ENCODE data around the gene UMAD1. TPM values are rescaled to one million over a fixed set of nuclear protein-coding genes. Genes with fewer than 3 reads are reported as not detected.

UMAD1 gene
- total and polyA plus RNA-seq, 2 experiments from 2014 or later, result 8.4 to 12.4 TPM

DNA sequence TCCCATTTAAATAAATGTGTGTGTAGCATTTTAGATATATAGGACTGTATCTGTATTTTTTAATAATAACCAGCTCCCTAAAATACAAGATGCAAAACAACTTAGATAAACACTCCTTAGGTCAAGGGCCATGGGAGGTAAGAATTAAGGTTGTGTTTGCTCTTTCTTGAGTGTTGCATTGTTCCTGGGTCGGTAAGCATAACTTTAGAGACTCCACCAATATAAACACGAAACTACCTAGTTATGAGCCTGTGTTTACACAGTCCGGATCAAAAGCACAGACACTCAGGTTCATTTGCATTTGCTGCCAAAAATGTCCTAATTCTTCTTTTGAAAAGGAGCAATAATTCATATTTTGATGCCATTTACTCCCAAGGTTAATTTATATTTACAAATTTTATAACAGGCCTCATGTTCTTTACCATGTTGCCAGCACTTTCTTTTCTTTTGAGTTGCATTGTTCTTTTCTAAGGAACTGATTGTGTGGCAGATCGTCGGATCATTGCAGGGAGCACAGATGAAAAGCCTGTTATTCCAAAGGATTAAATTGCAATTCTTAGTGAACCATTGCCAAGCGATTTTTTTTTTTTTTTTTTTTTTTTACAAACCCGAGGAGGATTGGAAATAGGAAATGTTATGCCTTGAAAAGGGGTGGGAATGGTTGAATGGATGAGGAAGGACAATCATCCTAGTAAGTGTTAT, 282.3 kb downstream of the UMAD1 start:
- Mint-ChIP-seq H3K4me1 (peaks cover 55% of the 10 kb centered on the region), H3K4me3 (no peak overlapping the region)
- no peaks in the 10 kb centered on the region for H3K27me3 ChIP-seq (ENCODE audit: insufficient read depth)

More for the DNA sequence above, 282.3 kb downstream of the UMAD1 start:
- no peak overlapping the region for H3K27ac Mint-ChIP-seq
- H3K4me1 ChIP-seq (ENCODE audit: insufficient read depth), result peaks cover 57% of the 10 kb centered on the region
- H3K27ac ChIP-seq (ENCODE audit: low read depth), result no peak overlapping the region
- no peaks in the 10 kb centered on the region for H3K9me3 Mint-ChIP-seq
- H2AFZ ChIP-seq, result no peak overlapping the region
- 0 out of 2 replicates have a peak overlapping the region, but pooled peaks have one; percentile 10 for H3K4me2 ChIP-seq
- 0 out of 2 replicates have a peak, but pooled peaks cover 3% of the 10 kb centered on the region for H3K9me2 ChIP-seq (ENCODE audit: insufficient read depth)
- no peak for DNase-seq (ENCODE audit: low spot score)
- no peaks in the 10 kb centered on the region for H3K36me3 Mint-ChIP-seq (ENCODE audit: low read depth)
- no peak overlapping the region for H3K4me3 ChIP-seq
- H3K36me3 ChIP-seq (ENCODE audit: insufficient read depth), result no peaks in the 10 kb centered on the region
- no peaks in the 10 kb centered on the region for H3K27me3 Mint-ChIP-seq (ENCODE audit: insufficient read depth, low read depth, poor library complexity)
- TF ChIP-seq EZH2 (IDR thresholded peaks at IDR 0.05; ENCODE audit: low read depth, unreplicated experiment) (no peak), JUNB (IDR thresholded peaks at IDR 0.05; ENCODE audit: unreplicated experiment) (no peak), POLR2AphosphoS5 (IDR thresholded peaks at IDR 0.05; ENCODE audit: low read depth) (no peak), ZNF462 (CRISPR knock-in tag; IDR thresholded peaks at IDR 0.05) (no peak), STAT1 (IDR thresholded peaks at IDR 0.05; ENCODE audit: unreplicated experiment) (no peak), EZH2phosphoT487 (IDR thresholded peaks at IDR 0.05; ENCODE audit: unreplicated experiment) (no peak), NANOG (IDR thresholded peaks at IDR 0.05; ENCODE audit: borderline replicate concordance) (no peak), ZNF114 (CRISPR knock-in tag; IDR thresholded peaks at IDR 0.05) (no peak), ZNF331 (CRISPR knock-in tag; IDR thresholded peaks at IDR 0.05; ENCODE audit: low read depth) (no peak), REST (IDR thresholded peaks at IDR 0.05; ENCODE audit: unreplicated experiment) (no peak), CREB1 (CRISPR knock-in tag; IDR thresholded peaks at IDR 0.05; ENCODE audit: low read depth) (no peak)
- TF ChIP-seq, protein P1, sequence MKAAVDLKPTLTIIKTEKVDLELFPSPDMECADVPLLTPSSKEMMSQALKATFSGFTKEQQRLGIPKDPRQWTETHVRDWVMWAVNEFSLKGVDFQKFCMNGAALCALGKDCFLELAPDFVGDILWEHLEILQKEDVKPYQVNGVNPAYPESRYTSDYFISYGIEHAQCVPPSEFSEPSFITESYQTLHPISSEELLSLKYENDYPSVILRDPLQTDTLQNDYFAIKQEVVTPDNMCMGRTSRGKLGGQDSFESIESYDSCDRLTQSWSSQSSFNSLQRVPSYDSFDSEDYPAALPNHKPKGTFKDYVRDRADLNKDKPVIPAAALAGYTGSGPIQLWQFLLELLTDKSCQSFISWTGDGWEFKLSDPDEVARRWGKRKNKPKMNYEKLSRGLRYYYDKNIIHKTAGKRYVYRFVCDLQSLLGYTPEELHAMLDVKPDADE (IDR thresholded peaks at IDR 0.05), result no peak
- TF ChIP-seq, protein P2, sequence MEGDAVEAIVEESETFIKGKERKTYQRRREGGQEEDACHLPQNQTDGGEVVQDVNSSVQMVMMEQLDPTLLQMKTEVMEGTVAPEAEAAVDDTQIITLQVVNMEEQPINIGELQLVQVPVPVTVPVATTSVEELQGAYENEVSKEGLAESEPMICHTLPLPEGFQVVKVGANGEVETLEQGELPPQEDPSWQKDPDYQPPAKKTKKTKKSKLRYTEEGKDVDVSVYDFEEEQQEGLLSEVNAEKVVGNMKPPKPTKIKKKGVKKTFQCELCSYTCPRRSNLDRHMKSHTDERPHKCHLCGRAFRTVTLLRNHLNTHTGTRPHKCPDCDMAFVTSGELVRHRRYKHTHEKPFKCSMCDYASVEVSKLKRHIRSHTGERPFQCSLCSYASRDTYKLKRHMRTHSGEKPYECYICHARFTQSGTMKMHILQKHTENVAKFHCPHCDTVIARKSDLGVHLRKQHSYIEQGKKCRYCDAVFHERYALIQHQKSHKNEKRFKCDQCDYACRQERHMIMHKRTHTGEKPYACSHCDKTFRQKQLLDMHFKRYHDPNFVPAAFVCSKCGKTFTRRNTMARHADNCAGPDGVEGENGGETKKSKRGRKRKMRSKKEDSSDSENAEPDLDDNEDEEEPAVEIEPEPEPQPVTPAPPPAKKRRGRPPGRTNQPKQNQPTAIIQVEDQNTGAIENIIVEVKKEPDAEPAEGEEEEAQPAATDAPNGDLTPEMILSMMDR (conservative IDR thresholded peaks at IDR 0.05; ENCODE audit: low read depth in 2 of 2), result no peak
- no peak for ATAC-seq
- no peaks in the 10 kb centered on the region for H3F3A ChIP-seq (replicated peaks; ENCODE audit: low read depth)
- H3K79me2 ChIP-seq (replicated peaks; ENCODE audit: insufficient read depth), result no peaks in the 10 kb centered on the region
- no peaks in the 10 kb centered on the region for H4K20me1 ChIP-seq (replicated peaks; ENCODE audit: insufficient read depth)
